Measurements from ENCODE around the gene GABRG3.

Gene GABRG3

DNA sequence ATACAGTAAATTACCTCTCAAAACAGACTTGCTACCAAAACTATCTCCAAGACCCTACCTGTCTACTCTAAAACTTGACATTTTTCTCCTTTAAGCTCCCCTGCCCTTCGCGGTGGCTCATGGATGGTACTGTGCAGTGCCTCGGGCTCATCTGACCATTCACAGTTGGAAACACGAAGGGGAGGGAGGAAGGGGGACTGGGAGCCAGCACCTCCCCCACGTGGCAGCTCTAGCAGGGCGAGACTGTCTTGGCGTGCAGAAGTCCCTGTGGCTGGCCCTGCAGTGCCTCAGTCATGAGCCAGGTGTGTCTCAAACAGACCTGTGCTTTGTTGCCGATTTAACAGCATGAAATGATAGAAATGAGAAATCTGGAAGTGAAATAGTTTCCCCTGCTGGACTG, 372.0 kb downstream of the GABRG3 start:
- no peak overlapping the region for H3K27ac ChIP-seq
- TF ChIP-seq, protein P1, sequence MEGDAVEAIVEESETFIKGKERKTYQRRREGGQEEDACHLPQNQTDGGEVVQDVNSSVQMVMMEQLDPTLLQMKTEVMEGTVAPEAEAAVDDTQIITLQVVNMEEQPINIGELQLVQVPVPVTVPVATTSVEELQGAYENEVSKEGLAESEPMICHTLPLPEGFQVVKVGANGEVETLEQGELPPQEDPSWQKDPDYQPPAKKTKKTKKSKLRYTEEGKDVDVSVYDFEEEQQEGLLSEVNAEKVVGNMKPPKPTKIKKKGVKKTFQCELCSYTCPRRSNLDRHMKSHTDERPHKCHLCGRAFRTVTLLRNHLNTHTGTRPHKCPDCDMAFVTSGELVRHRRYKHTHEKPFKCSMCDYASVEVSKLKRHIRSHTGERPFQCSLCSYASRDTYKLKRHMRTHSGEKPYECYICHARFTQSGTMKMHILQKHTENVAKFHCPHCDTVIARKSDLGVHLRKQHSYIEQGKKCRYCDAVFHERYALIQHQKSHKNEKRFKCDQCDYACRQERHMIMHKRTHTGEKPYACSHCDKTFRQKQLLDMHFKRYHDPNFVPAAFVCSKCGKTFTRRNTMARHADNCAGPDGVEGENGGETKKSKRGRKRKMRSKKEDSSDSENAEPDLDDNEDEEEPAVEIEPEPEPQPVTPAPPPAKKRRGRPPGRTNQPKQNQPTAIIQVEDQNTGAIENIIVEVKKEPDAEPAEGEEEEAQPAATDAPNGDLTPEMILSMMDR (conservative IDR thresholded peaks at IDR 0.05): no peak

DNA sequence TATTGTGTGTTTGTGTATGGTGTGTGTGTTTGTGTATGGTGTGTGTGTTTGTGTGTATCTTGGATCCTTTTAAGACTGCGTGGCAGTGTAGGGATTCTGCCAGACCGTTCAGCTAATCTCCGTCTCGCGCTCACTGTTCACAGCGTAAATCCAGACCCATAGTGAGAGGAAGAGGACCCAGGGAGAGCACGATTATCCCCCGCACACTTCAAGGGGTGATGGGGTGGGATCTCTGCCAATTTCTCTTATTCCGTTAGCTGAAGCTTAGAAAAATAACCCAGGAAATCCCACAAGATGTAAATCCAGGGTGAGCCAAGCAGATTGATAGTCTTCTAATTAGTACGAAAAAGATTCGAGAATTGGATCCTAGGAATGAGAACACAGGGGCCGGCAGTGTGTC, 381.2 kb downstream of the GABRG3 start:
- TF ChIP-seq, protein P1 (conservative IDR thresholded peaks at IDR 0.05): no peak
- H3K27ac ChIP-seq: no peak overlapping the region

DNA sequence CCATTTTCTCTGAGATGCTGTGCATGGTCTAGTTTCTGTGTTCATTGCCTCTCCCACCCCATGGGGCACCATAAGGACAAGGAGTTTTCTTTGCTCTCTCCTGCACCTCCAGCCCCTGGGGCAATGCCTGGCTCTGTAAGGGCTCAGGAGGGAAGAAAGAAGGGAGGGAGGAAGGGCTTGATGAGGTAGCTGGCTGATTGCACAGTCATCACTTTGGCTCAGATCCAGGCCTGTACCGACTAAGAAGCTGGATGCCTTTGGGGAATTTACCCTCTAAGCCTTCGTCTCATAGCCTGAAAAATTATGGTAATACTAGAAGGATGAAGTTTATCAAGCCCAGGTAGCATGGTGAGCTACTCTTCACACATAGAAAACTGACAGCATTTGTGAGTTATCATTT, 382.9 kb downstream of the GABRG3 start:
- TF ChIP-seq, protein P1 (conservative IDR thresholded peaks at IDR 0.05): no peak
- no peak overlapping the region for H3K27ac ChIP-seq

DNA sequence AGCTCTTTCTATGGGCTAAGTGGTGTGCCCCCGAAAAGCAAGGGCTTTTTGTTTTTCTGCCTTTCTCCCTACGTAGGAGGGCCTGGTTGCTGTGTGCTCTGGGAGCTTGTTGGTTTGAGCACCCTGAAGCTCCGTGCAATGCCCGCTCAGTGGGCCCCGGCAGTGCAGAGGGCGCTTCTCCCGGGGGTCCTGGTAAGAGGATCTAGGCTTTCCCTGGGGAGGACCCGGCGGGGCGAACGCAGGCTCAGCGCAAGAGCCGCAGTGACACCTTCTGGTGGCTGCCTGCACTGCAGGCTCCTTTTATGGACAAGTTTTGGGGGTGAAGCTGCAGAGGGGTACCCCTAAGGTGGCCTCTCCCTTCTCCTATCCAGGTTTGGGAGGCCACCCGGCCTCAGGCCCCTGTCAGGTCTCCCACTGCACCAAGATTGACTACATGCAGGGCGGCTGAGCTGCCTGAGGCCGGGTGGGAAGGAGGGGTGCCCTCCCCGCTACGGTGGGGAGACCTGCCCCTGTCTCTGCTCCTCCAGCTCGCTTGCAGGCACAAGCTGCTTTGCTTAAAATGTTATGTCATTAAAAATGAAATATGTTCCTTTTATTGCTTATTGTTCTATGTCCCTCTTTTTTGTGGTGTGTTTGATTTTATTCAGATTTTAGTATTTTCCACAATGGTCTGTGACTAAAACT, 387.9 kb downstream of the GABRG3 start:
- H3K27ac ChIP-seq: no peak overlapping the region
- TF ChIP-seq, protein P1 (conservative IDR thresholded peaks at IDR 0.05): peak; percentile 93

DNA sequence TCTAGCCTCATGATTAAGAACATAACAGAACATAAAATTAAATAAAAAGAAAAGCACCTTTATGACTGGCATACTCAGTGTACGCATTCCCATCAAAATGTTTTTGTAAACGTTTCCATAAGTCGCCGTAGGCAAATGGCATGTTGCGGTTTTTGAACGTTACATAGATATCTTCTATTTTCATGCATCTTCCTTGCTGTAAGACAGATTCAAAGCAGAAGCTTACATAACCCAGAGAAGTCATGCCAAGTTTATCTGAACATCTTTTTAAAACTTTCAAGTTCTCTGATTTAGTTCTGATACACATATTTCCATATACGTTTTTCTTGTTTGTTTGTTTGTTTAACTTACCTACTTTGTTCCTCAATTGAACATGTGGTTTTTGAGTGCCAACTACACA, 388.6 kb downstream of the GABRG3 start:
- H3K27ac ChIP-seq: no peak overlapping the region
- TF ChIP-seq, protein P1 (conservative IDR thresholded peaks at IDR 0.05): no peak

DNA sequence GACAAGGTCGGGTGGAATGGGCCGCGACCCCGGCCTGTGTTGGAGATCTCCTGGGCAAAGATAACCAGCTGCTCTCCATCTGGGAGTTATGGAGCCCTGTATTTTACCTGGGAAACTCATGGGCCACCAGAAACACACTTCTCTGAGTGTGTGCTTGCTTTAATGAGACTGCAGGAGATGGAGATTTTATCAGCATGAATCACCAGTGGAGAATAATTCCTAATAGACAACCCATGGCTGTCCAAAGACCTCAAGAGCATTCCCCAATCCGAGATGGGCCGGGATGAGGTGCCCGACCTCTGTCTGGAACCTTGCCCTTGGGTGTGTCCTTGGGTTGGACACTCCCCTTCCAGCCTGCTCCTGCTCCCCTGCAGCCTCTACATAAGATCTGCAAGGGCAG, 389.3 kb downstream of the GABRG3 start:
- TF ChIP-seq, protein P1 (conservative IDR thresholded peaks at IDR 0.05): no peak
- H3K27ac ChIP-seq: no peak overlapping the region

DNA sequence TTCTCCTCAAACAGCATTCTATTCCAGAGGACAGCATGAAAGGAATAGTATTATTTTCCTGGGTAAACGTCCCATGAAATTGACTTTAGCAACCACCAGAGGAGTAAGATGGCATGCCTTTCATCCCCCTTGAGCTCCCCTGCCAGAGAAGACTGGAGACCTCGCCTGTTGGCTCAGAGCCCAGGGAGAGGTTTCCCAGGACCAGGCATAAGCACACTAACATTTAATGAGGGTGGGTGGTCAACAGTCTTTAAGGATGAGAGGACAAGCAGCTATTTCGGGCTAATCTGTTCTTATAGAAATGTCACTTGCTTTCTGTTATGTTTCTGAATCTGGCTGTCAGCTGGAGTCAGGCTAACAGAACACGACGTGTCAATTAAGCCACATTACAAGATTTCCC, 390.5 kb downstream of the GABRG3 start:
- H3K27ac ChIP-seq: no peak overlapping the region
- TF ChIP-seq, protein P1 (conservative IDR thresholded peaks at IDR 0.05): no peak
